Activated T-cell treated with anti-CD3 and anti-CD28 coated beads, Interleukin-2, amount 50 U/mL, for 24 hours (primary cell): Measurements from ENCODE around the gene C18orf32.
"Not testable (repeated sequence)": the region's sequence is repeated elsewhere in the genome, so short reads cannot be mapped to it uniquely, and the experiment has no call there.

ENCODE experiments used
- DNase-seq: peaks from one replicate; pipeline ENCODE4 v3.0.0-alpha.2; 2020
- H3K27ac Mint-ChIP-seq: 2 replicates; pipeline ENCODE4 v1.8.0; 2020; ENCODE audit warnings: mild to moderate bottlenecking, mixed read lengths
- H3K27me3 Mint-ChIP-seq: 2 replicates; pipeline ENCODE4 v1.8.0; 2020; ENCODE audit warnings: mixed read lengths
- H3K36me3 Mint-ChIP-seq: 2 replicates; pipeline ENCODE4 v1.8.0; 2020; ENCODE audit warnings: low read depth, mixed read lengths
- H3K4me1 Mint-ChIP-seq: 2 replicates; pipeline ENCODE4 v1.8.0; 2020; ENCODE audit warnings: low read depth, mixed read lengths
- H3K4me3 Mint-ChIP-seq: 2 replicates; pipeline ENCODE4 v1.8.0; 2020; ENCODE audit warnings: mild to moderate bottlenecking, moderate library complexity, mixed read lengths
- H3K9me3 Mint-ChIP-seq: 2 replicates; pipeline ENCODE4 v1.8.0; 2020; ENCODE audit warnings: mixed read lengths

C18orf32 gene

DNA sequence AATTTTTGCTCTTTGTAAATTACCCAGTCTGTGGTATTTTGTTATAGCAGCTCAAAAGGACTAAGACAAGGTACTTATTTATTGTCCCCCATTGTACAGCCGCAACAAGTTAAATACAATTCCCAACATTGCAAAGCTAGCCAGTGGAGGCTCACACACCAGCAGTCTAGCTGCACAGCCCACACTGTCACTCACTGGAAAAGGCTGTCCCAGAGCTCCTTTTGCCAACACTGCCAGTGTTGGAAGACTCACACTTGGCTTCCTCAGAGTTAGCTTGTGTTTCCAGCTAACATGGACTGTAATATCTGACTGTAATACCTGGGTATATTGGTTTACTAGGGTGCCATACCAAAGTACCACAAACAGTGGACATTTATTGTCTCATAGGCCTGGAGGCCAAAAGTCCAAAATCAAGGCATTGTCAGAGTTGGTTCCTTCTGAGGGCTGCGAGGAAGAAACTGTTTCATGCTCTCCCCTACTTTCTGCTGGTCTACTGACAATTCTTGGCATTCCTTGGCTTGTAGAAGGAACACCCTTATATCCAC lies 19.9 kb downstream of the C18orf32 start:
- H3K27ac Mint-ChIP-seq = no peak overlapping the region
- H3K4me1 Mint-ChIP-seq = no peaks in the 10 kb centered on the region
- no peak for DNase-seq
- H3K36me3 Mint-ChIP-seq = no peaks in the 10 kb centered on the region
- H3K9me3 Mint-ChIP-seq = no peaks in the 10 kb centered on the region
- peaks cover 5% of the 10 kb centered on the region for H3K27me3 Mint-ChIP-seq
- H3K4me3 Mint-ChIP-seq = no peak overlapping the region

DNA sequence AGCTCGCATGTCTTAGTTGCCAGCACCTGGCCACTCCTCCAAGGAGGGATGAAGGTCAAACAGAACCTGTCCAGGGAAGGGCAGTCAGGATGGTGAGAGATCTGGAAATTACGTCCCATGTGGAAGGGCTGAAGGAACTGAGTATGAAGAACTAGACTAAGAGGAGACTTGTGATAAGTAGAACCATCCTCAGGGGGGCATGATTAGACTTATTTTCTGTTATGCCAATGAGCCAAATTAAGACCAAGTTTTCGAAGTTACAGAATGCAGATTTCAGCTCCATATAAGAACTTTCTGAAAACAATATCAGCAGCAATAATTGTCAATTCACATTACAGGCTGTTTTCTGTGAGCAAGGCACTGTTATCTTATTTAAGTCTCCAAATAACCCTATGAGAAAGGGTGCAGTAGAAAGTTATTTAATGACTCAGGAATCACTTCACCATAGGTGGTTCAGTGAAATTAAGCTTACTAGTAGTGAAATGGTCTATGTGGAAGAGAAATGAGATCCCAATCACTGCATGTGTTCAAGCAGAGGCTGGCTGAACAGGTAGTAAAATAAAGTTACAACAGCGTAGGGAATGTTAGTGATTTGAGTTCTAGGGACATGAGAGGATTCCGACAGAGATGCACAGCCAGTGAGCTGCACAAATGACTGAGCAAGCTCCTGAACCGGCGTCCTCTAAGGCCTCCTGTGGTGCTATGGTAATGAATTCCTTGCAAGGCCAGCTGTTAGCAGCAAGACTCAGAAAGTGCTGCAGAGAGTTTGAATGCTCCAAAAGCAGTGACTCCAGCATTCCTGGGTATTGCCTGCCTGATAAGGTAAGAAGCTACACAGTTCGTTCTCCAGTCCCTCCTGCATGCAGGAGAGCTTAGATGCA lies 22.1 kb downstream of the C18orf32 start:
- Mint-ChIP-seq H3K4me1 (peaks cover 11% of the 10 kb centered on the region), H3K27me3 (peaks cover 1% of the 10 kb centered on the region), H3K27ac (no peak overlapping the region)

DNA sequence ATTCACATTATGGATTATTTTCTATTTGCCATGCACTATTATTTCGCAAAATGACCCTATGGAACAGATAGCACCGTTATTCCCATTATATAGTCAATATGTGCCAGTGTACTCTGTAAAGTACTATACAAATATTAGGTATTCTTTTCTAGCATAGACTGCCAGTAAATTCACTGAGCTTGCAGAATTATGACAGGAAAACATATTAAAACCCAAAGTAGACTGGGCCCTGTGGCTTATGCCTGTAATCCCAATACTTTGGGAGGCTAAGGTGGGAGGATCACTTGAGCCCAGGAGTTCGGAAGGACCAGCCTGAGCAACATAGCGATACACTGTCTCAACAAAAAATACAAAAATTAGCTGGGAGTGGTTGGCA lies 25.4 kb downstream of the C18orf32 start:
- peaks cover 9% of the 10 kb centered on the region for H3K36me3 Mint-ChIP-seq
- H3K9me3 Mint-ChIP-seq = peaks cover 2% of the 10 kb centered on the region
- DNase-seq = no peak
- no peaks in the 10 kb centered on the region for H3K27me3 Mint-ChIP-seq
- H3K4me1 Mint-ChIP-seq = peaks cover 35% of the 10 kb centered on the region
- peak overlapping the region; percentile 82 for H3K4me3 Mint-ChIP-seq
- H3K27ac Mint-ChIP-seq = peak overlapping the region; percentile 96

More for the DNA sequence above, 22.1 kb downstream of the C18orf32 start:
- Mint-ChIP-seq H3K4me3 (no peak overlapping the region), H3K9me3 (peaks cover 2% of the 10 kb centered on the region), H3K36me3 (no peaks in the 10 kb centered on the region)
- DNase-seq = no peak

DNA sequence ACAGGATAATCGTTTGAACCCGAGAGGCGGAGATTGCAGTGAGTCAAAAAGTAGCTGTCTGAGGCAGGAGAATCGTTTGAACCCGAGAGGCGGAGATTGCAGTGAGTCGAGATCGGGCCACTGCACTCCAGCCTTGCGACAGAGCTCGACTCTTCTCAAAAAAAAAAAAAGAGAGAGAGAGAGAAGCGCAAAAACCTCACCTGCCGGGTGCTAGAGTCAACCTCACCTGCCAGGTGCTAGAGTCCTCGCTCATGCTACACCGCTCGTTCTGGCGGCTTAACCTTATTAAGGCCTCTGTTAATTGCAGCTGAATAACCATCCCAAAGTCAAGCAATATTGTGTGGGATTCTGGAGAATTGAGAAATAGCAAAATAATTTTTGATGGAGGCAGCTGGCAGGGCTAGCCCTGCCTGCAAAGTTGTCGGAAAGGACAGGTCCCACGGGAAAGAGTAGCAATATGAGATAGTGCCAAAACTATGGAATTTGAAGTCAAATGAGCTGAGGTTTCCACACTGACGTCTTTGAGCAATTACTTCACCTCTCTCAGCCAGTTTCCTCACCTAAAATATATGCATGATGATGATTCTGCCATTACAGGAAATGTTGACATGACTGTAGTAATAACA lies 25.9 kb downstream of the C18orf32 start:
- peaks cover 2% of the 10 kb centered on the region for H3K9me3 Mint-ChIP-seq
- peak overlapping the region; percentile 82 for H3K4me3 Mint-ChIP-seq
- no peak for DNase-seq
- H3K27me3 Mint-ChIP-seq = no peaks in the 10 kb centered on the region
- H3K4me1 Mint-ChIP-seq = peaks cover 40% of the 10 kb centered on the region
- peaks cover 13% of the 10 kb centered on the region for H3K36me3 Mint-ChIP-seq
- H3K27ac Mint-ChIP-seq = peak overlapping the region; percentile 96

DNA sequence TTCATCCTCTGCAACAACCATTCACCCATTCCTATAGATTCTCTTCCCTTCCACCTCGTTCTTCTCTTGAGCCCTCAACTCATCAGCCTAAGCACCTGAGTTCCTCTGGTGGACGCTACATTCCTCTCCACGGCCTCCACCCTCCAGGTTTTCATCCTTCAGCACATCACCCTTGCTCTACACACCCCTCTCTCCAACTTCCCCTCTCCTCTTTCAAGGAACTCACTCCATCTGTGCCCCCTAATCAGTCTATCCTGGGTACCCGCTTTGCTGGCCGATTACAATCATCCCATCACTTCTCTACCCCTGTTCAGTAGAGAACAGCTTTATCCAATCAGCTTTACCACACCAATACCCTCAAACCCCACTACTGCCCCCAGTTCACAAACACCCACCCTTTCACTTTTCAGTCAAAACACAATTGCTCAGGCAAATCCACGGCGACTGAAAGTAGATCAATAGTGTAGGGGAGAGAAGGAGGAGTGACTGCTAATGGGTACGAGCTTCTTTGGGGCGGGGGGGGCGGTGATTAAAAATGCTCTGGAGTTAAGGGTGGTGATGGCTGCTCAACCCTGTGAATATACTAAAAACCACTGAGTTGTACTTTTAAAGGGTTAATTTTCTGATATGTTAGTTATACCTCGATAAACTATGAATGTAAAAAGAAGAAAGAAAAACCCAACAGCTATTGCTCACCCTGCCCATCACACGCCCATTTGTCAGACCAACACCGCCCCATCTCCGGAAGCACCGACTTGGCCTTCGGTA lies 27.4 kb downstream of the C18orf32 start:
- Mint-ChIP-seq H3K27me3 (no peaks in the 10 kb centered on the region), H3K36me3 (peaks cover 24% of the 10 kb centered on the region), H3K9me3 (peaks cover 2% of the 10 kb centered on the region), H3K27ac (peak overlapping the region; percentile 68), H3K4me3 (peak overlapping the region; percentile 82), H3K4me1 (peaks cover 47% of the 10 kb centered on the region)
- DNase-seq = peak; percentile 48

DNA sequence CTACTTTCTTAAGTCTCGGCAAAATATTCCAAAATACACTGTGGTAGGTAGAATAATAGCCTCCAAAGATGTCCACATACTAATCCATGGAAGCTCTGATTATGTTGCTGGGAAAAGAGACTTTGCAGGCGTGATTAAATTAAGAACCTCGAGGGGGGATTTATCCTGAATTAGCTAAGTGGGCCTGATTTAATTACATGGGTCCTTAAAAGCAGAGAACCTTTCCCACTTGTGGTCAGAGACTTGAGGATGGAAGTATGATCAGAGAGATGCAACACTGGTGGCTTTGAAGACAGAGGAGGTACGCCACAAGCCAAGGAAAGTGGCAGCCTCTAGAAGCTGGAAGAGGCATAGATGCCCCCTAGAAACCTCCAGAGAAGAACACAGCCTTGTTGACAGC lies 29.4 kb downstream of the C18orf32 start:
- DNase-seq = no peak
- H3K9me3 Mint-ChIP-seq = peaks cover 2% of the 10 kb centered on the region
- no peak overlapping the region for H3K4me3 Mint-ChIP-seq
- peaks cover 57% of the 10 kb centered on the region for H3K4me1 Mint-ChIP-seq
- no peaks in the 10 kb centered on the region for H3K27me3 Mint-ChIP-seq
- H3K36me3 Mint-ChIP-seq = peaks cover 42% of the 10 kb centered on the region
- no peak overlapping the region for H3K27ac Mint-ChIP-seq

DNA sequence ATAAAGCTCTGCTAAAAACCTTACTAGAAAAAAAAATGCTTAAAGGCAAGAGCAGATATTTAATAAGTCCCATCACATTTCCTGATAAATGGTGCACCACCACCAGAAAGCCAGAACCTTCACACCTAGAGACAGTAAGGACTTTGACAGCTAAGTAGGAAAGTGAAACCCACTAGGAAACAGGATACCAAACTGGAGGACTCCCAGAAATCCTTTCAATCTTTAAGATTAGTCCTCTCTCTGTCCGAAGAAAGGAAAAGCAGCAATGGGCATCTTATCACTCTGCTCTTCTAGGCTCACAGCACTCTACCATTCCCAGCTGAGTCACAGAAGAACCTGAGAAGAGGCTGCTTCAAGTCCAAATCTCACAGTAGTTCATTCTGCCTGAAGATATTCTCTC lies 30.2 kb downstream of the C18orf32 start:
- no peak for DNase-seq
- H3K9me3 Mint-ChIP-seq = peaks cover 6% of the 10 kb centered on the region
- H3K27ac Mint-ChIP-seq = peak overlapping the region; percentile 23
- H3K4me3 Mint-ChIP-seq = no peak overlapping the region
- H3K36me3 Mint-ChIP-seq = peaks cover 48% of the 10 kb centered on the region
- no peaks in the 10 kb centered on the region for H3K27me3 Mint-ChIP-seq
- H3K4me1 Mint-ChIP-seq = peaks cover 60% of the 10 kb centered on the region

DNA sequence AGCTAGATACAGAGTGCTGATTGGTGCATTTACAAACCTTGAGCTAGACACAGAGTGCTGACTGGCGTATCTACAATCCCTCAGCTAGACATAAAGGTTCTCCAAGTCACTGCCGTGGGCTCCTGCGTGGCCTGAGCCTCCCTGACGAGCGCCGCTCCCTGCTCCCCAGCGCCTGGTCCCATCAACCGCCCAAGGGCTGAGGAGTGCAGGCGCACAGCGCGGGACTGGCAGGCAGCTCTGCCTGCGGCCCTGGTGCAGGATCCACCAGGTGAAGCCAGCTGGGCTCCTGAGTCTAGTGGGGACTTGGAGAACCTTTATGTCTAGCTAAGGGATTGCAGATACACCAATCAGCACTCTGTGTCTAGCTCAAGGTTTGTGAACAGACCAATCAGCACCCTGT lies 34.5 kb downstream of the C18orf32 start:
- H3K36me3 Mint-ChIP-seq = peaks cover 84% of the 10 kb centered on the region
- H3K27me3 Mint-ChIP-seq, DNase-seq, H3K4me3 Mint-ChIP-seq, H3K27ac Mint-ChIP-seq: not testable (repeated sequence)
- H3K4me1 Mint-ChIP-seq = peaks cover 39% of the 10 kb centered on the region
- peaks cover 13% of the 10 kb centered on the region for H3K9me3 Mint-ChIP-seq

DNA sequence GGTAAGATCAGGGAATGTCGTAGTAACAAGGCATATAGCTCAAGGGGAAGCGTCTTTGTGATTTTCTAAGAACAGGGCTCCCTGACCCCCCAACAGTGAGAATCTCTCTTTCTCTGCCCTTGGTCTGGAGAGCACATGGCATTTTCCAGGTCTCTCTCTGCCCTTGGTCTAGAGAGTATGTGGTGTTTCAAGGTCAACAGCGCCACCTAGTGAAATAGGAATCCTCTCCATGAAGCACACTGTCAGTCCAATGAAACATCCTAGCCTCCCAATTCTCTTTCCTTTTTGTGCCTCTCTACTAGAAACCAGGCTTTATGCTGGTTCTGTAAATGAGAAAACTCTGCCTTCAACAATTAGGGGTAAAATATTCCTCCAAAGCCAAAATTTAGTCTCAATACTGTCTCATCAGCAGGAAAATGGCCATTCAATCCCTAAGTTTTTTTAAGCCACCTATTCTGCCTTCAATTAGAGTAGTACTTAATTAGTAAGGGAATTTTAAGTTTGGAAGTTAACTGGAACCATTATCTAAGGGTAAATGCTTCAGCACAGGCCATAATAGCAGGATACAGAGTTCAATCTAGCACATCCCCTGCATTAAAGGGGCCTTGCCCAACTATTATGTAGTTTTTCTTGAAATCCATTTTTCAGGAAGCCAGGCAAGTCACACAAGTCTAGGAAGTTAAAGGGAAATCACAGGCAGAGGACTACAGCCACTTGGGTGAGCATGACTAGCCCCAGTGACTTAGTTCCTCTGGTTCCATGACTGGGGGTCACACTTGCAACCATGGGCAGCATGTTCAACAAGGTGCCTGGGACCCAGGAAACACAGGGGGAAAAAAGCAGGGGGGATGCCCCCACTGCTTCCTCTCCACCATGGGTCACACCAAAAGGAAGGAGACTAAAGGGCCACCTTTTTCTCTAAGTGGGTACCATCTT lies 39.0 kb downstream of the C18orf32 start:
- Mint-ChIP-seq H3K36me3 (peaks cover 64% of the 10 kb centered on the region), H3K9me3 (peaks cover 13% of the 10 kb centered on the region), H3K4me1 (peaks cover 26% of the 10 kb centered on the region), H3K27ac (no peak overlapping the region), H3K27me3 (no peaks in the 10 kb centered on the region), H3K4me3 (no peak overlapping the region)
- DNase-seq = no peak

DNA sequence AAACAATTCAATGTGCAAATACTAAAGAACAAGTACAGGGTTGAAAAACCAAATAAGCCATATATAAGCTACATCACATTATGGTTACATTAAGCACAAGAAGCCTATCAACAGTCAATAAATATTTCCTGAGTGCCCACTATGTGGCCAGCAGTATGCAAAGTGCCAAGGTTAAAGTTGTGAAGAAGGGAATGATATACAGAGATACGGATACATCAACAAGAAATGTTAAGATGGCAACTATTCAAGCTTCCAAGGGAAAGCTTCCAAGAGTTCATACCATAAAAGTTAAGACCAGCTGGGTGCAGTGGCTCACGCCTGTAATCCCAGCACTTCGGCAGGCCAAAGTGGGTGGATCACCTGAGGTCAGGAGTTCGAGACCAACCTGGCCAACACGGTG lies 40.6 kb downstream of the C18orf32 start:
- Mint-ChIP-seq H3K27me3 (no peaks in the 10 kb centered on the region), H3K27ac (no peak overlapping the region), H3K4me3 (no peak overlapping the region), H3K9me3 (peaks cover 8% of the 10 kb centered on the region), H3K36me3 (peaks cover 51% of the 10 kb centered on the region), H3K4me1 (peaks cover 31% of the 10 kb centered on the region)
- DNase-seq = no peak

DNA sequence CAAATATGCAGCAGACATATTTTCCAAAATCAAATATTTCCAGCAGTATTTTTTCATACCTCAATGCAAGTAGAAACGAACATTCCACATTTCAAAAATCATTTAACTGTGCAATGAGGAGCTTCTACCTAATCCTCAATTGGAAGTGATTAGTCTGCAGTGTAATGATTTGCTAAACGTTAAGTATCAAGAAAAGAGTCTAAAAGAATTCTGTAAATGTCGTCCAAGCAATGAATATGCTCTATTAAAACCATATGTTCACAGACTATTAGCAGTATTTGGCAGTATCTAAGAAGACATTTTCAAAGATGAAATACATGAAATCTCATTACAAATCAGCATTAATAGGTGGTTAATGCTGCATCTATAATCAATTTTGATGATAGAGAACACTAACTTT lies 42.5 kb downstream of the C18orf32 start:
- H3K36me3 Mint-ChIP-seq = peaks cover 34% of the 10 kb centered on the region
- H3K4me3 Mint-ChIP-seq = no peak overlapping the region
- H3K4me1 Mint-ChIP-seq = peaks cover 35% of the 10 kb centered on the region

DNA sequence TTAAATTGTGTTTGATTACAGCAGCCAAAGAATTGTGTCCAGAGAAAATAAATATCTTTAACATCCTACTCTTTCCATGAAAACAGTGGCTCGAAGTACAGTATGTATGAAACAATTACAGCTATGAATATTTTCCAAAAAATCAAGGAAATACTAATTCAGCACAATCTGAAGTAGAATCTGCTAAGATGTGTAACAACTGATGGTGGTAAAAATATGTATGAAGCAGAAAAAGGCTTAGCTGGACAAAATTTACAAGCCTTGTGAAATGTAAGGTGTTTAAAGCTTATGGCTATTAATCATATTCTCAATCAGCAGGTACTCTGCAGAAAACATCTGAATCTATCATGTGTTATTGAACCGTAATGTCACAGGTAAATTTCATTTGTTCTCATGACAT lies 43.2 kb downstream of the C18orf32 start:
- peaks cover under 1% of the 10 kb centered on the region for H3K9me3 Mint-ChIP-seq
- H3K4me1 Mint-ChIP-seq = peaks cover 41% of the 10 kb centered on the region
- no peaks in the 10 kb centered on the region for H3K27me3 Mint-ChIP-seq

More for the DNA sequence above, 42.5 kb downstream of the C18orf32 start:
- Mint-ChIP-seq H3K27ac (no peak overlapping the region), H3K9me3 (peaks cover 4% of the 10 kb centered on the region), H3K27me3 (no peaks in the 10 kb centered on the region)
- no peak for DNase-seq

DNA sequence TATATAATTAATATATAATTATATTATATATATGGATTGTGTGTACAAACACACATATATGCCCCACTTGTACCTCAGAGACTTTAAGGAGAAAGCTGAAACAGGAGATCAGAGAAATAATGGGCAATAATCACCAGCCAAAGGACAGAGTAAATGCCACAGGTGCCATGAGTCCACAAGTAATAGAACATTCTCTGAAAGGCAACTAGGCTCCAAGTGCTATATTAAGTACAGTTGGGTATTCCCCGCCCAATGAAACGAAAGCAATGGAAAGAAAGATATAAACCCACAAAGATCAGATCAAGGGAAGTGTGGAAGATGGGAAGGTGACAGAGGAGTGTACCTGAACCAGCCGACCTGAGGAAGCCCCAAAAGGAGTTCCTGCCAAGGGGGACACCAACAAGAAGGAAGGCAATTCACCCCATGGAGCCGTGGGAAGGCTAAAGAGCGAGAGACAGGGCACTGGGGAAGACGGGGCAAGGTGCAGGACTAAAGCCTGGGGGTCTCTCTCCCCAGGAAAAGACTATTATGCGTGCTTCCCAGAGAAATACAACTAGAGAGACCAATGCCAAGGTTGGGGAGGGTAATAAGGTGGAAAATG lies 45.6 kb downstream of the C18orf32 start:
- no peaks in the 10 kb centered on the region for H3K9me3 Mint-ChIP-seq
- no peak overlapping the region for H3K27ac Mint-ChIP-seq
- no peak for DNase-seq
- peaks cover 5% of the 10 kb centered on the region for H3K36me3 Mint-ChIP-seq
- peaks cover 44% of the 10 kb centered on the region for H3K4me1 Mint-ChIP-seq
- H3K27me3 Mint-ChIP-seq = no peaks in the 10 kb centered on the region
- H3K4me3 Mint-ChIP-seq = no peak overlapping the region

More for the DNA sequence above, 43.2 kb downstream of the C18orf32 start:
- H3K27ac Mint-ChIP-seq = no peak overlapping the region
- H3K36me3 Mint-ChIP-seq = peaks cover 26% of the 10 kb centered on the region
- H3K4me3 Mint-ChIP-seq = no peak overlapping the region
- no peak for DNase-seq
